ENCODE data around the gene STK17A. TPM values are rescaled to one million over a fixed set of nuclear protein-coding genes. Genes with fewer than 3 reads are reported as not detected.

Gene STK17A
- total and polyA plus RNA-seq, 2 of the 8 experiments (the other 6 are each of a cell fraction or from before 2014, with no cell fraction given): 2.2 to 12.2 TPM

- 89% methylated on average over 7 of the region's 7 CpGs; no CpG with 5 or more reads in 1 of the 2 experiments for WGBS, 2 experiments (ENCODE audit: extremely low coverage in 1 of 2, insufficient coverage in 1 of 2, insufficient read length in 1 of 2, insufficient replicate concordance in 2 of 2, low coverage in 1 of 2, low lambda C conversion rate in 2 of 2, missing lambda C conversion rate in 1 of 2)
- no peak overlapping the region for H3K9ac ChIP-seq (replicated peaks in 1 of 4; ENCODE audit: extremely low read depth in 1 of 4, low read depth in 3 of 4, low read length in 3 of 4)
- no peaks in the 10 kb centered on the region for H3K27me3 ChIP-seq (replicated peaks in 1 of 4; ENCODE audit: control insufficient read depth in 3 of 4, extremely low read depth in 1 of 4, insufficient read depth in 3 of 4, low read length in 3 of 4)
- H3K36me3 ChIP-seq (ENCODE audit: control insufficient read depth in 2 of 4, insufficient read depth in 4 of 4, low read length in 3 of 4): no peaks in the 10 kb centered on the region
- peaks cover 0 to 2% (median under 1%) of the 10 kb centered on the region in 4 experiments; a peak in 2 of 7 replicates for H3K4me1 ChIP-seq (replicated peaks in 1 of 4; ENCODE audit: control insufficient read depth in 3 of 4, insufficient read depth in 4 of 4, low read length in 3 of 4)
- H3K27ac ChIP-seq (ENCODE audit: low read depth, low read length): no peak overlapping the region
- no peaks in the 10 kb centered on the region for H3K9me3 ChIP-seq (ENCODE audit: insufficient read depth in 2 of 2, low read depth in 1 of 2, low read length in 1 of 2)
- DNase-seq (ENCODE audit: low read depth in 1 of 2, low spot score in 2 of 2): no peak
- H2BK15ac ChIP-seq (ENCODE audit: low read length): no peak overlapping the region
- TF ChIP-seq SP2 (IDR thresholded peaks at IDR 0.05; ENCODE audit: low read length): no peak
- H3K23ac ChIP-seq (ENCODE audit: insufficient read length): no peak overlapping the region
- H2BK12ac ChIP-seq (ENCODE audit: low read depth, low read length): no peak overlapping the region
- no peak overlapping the region for H2BK120ac ChIP-seq (replicated peaks; ENCODE audit: low read depth, low read length)
- no peak overlapping the region for H3K14ac ChIP-seq (ENCODE audit: insufficient read length)
- H3K4me3 ChIP-seq (ENCODE audit: extremely low read depth in 1 of 4, insufficient read depth in 2 of 4, low read depth in 3 of 4, low read length in 4 of 4): no peak overlapping the region
- no peak overlapping the region for H4K91ac ChIP-seq (replicated peaks; ENCODE audit: insufficient read length, low read length)
- H2BK5ac ChIP-seq (ENCODE audit: low read depth, low read length): no peak overlapping the region
- H2BK20ac ChIP-seq (ENCODE audit: low read length): no peak overlapping the region
- no peak overlapping the region for H3K18ac ChIP-seq (ENCODE audit: extremely low read depth, low read length)
- H2AFZ ChIP-seq (ENCODE audit: low read length): no peak overlapping the region
- no peaks in the 10 kb centered on the region for H4K20me1 ChIP-seq (replicated peaks in 1 of 2; ENCODE audit: control insufficient read depth in 1 of 2, insufficient read depth in 2 of 2, low read length in 2 of 2)
- no peaks in the 10 kb centered on the region for H3K23me2 ChIP-seq (ENCODE audit: low read depth, low read length)
- no peak overlapping the region for H3K4ac ChIP-seq (replicated peaks; ENCODE audit: insufficient read length, low read depth, low read length)
- H3K79me2 ChIP-seq (ENCODE audit: control insufficient read depth in 1 of 2, insufficient read depth in 2 of 2, low read length in 2 of 2): no peaks in the 10 kb centered on the region
- ChIA-PET POLR2A (ENCODE audit: partially characterized antibody) (interaction anchor here (1.2 kb wide), 1 partner anchor 25 kb away, joined by 3 read pairs; the partner anchor contains the start of gene STK17A), CTCF (ENCODE audit: partially characterized antibody) (interaction anchor here (0.6 to 2.1 kb wide), 3 partner anchors 25 to 516 kb away, joined by 3 to 7 read pairs (median 4); partner anchors contain the start of gene STK17A)
- no peaks in the 10 kb centered on the region for H3K79me1 ChIP-seq (ENCODE audit: low read depth, low read length)
- no peak overlapping the region for H3K4me2 ChIP-seq (ENCODE audit: insufficient read depth in 1 of 2, low read depth in 2 of 2, low read length in 2 of 2)
- H3K56ac ChIP-seq (replicated peaks; ENCODE audit: insufficient read length, low read depth, low read length): no peak overlapping the region
- FAIRE-seq: no peak
- no peak overlapping the region for H4K8ac ChIP-seq (ENCODE audit: extremely low read depth, insufficient read depth, low read length)
- no peak overlapping the region for H4K5ac ChIP-seq (ENCODE audit: insufficient read length, low read depth, low read length)
- no peak overlapping the region for H2AK5ac ChIP-seq (ENCODE audit: low read depth, low read length)
Measured at GRCh38 chr7:43557831-43558495, 24.9 kb upstream of the STK17A start.
